Omental fat pad (tissue), 4 donors: ENCODE data around the gene RIBC1. TPM values are rescaled to one million over a fixed set of nuclear protein-coding genes. Genes with fewer than 3 reads are reported as not detected.
"Not testable (repeated sequence)": the region's sequence is repeated elsewhere in the genome, so short reads cannot be mapped to it uniquely, and the experiment has no call there.

Experiments used
- ATAC-seq: fragments of 150-250 bp; one replicate; pipeline ENCODE4 v1.9.1; 2016; ENCODE audit warnings: mild to moderate bottlenecking, moderate library complexity; ENCODE audit not compliant: low FRiP score
- DNase-seq: peaks from one replicate; pipeline ENCODE4 v3.0.0-alpha.2; 2019; ENCODE audit warnings: low spot score
- total RNA-seq, 4 donors: library from RNA; depleted of rRNA; stranded (reverse); fragments of >200 nt; gene quantifications; one replicate each; pipeline ENCODE4 v1.1.0, GENCODE V29; 2016
- TF ChIP-seq, protein P1 (sequence below), 3 donors: fragments of 450-650 bp; IDR thresholded peaks; one replicate each; pipeline ENCODE4 v1.5.1; 2016 to 2017; ENCODE audit warnings: antibody characterized with exemption in 3 of 3, mild to moderate bottlenecking in 3 of 3, moderate library complexity in 2 of 3

RIBC1 gene
- total RNA-seq, 4 donors from 2014 or later: 0.38 to 1.9 (median 0.74) TPM; not detected in 1

DNA sequence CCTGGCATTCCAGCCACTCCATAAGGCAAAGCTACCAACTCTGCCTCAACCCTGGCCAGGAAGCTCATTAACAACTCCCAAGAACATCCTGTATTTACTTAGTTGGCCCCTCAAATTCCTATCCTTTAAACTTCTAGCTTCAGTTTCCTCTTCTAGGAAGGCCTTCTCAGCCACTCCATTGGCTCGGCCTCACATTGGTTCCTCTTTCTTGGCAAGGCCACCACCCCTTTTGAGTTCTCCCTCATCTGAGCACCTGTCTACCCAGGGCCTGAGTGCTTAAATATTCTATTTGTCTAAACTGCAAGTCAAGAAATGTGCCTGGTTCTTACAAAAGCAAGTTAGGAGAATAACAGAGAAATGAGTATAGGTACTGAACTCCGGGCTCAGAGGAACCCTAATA, 10.2 kb upstream of the RIBC1 start:
- TF ChIP-seq, protein P1, sequence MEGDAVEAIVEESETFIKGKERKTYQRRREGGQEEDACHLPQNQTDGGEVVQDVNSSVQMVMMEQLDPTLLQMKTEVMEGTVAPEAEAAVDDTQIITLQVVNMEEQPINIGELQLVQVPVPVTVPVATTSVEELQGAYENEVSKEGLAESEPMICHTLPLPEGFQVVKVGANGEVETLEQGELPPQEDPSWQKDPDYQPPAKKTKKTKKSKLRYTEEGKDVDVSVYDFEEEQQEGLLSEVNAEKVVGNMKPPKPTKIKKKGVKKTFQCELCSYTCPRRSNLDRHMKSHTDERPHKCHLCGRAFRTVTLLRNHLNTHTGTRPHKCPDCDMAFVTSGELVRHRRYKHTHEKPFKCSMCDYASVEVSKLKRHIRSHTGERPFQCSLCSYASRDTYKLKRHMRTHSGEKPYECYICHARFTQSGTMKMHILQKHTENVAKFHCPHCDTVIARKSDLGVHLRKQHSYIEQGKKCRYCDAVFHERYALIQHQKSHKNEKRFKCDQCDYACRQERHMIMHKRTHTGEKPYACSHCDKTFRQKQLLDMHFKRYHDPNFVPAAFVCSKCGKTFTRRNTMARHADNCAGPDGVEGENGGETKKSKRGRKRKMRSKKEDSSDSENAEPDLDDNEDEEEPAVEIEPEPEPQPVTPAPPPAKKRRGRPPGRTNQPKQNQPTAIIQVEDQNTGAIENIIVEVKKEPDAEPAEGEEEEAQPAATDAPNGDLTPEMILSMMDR (IDR thresholded peaks at IDR 0.05): no peak
- ATAC-seq (no peak), DNase-seq (no peak)

DNA sequence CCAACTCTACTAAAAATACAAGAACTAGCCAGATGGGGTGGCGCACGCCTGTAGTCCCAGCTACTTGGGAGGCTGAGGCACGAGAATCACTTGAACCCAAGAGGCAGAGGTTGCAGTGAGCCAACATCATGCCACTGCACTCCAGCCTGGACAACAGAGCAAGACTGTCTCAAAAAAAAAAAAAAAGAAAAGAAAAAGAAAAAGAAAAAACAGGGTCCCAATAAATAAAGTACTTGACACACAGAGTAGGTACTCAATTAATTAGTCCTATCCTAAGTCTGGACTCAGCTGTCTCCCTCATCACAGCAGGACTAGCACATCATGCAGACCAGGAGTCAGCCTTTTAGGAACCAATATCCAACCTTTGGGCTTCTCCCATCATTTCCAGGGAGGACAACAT, 2.3 kb upstream of the RIBC1 start:
- DNase-seq, ATAC-seq: not testable (repeated sequence)

- no peak for ATAC-seq
- TF ChIP-seq, protein P1 (IDR thresholded peaks at IDR 0.05): no peak
- no peak for DNase-seq
Observed at GRCh38 chrX:53421125-53421524, 1.5 kb upstream of the RIBC1 start.

- no peak for ATAC-seq
- no peak for DNase-seq
- TF ChIP-seq, protein P1 (IDR thresholded peaks at IDR 0.05): no peak
Observed at GRCh38 chrX:53421772-53422085, 944 bp upstream of the RIBC1 start.

- ATAC-seq: peak; percentile 95
- TF ChIP-seq, protein P1 (IDR thresholded peaks at IDR 0.05): no peak
- DNase-seq: peak; percentile 93
Observed at GRCh38 chrX:53422086-53422860, 400 bp upstream of the RIBC1 start, which contains the start of gene SMC1A. Gene SMC1A (minus strand): TSS chrX:53422654. CDS start chrX:53422600, 54 bp downstream.

- DNase-seq (no peak), ATAC-seq (no peak)
- TF ChIP-seq, protein P1 (IDR thresholded peaks at IDR 0.05): no peak
Observed at GRCh38 chrX:53429755-53430154, 7.1 kb downstream of the RIBC1 start.

- TF ChIP-seq, protein P1 (IDR thresholded peaks at IDR 0.05): no peak
- DNase-seq (no peak), ATAC-seq (no peak)
Observed at GRCh38 chrX:53430231-53430630, 7.6 kb downstream of the RIBC1 start.
